ENCODE results near the gene ZNF483. TPM values are rescaled to one million over a fixed set of nuclear protein-coding genes. Genes with fewer than 3 reads are reported as not detected.
"Not testable (repeated sequence)": the region's sequence is repeated elsewhere in the genome, so short reads cannot be mapped to it uniquely, and the experiment has no call there.

ZNF483 gene
- total RNA-seq, 1 experiment from 2014 or later: 5.3 TPM

DNA sequence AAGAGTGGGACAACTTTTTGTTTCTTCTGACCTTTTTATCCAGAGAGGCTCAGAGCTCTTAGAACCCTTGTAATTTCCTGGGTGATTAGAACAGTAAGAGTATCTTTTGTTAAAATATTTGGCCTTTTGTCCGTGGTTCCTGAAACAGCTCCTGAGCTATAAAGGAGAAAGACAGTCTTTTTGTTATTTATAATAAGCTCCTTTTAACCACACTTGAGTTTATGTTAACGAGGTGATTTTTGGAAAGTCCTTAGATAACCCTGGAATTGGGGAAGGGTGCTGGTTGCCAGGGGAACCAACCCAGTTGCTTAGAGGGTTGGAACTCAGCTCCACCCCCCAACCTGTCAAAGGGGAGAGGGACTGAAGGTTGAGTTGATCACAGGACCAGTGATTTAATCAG, 4.8 kb downstream of the ZNF483 start:
- in situ Hi-C loops (cut with HindIII; ENCODE audit: low pct_unique_long_range_greater_than_20kb, low sequenced_read_pairs): no loop called here
- DNase-seq (ENCODE audit: low read depth, low spot score): no peak

GRCh38 chr9:111531716-111532115, 6.7 kb downstream of the ZNF483 start:
- DNase-seq (ENCODE audit: low read depth, low spot score): no peak
- in situ Hi-C loops (cut with HindIII; ENCODE audit: low pct_unique_long_range_greater_than_20kb, low sequenced_read_pairs): no loop called here

DNA sequence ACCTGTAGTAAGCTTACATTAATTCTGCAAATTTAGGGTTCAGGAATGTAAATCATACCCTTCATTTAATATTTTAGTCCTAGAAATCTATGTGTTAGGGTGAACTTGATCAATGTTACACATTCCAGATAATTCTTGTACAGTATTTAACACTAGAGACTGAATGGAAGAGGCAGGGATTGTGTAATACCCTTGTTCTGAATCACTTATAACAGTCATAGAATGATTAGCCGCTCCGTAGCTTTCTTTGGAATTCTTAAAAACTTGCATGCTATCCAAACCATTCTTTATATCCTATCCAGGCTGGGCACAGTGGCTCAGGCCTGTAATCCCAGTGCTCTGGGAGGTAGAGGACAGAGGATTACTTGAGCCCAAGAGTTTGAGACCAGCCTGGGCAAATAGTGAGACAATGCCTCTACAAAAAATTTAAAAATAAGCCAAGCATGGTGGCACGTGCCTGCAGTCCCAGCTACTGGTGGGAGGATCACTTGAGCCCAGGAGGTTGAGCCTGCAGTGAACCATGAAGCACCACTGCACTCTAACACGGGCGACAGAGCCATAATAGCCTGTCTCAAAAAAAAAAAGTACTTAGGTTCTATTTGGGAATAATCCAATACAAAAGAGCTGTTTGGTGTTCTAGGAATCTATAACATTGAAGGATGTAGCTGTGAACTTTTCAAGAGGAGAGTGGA, 8.3 kb downstream of the ZNF483 start:
- no peak for DNase-seq (ENCODE audit: low read depth, low spot score)
- in situ Hi-C loops (cut with HindIII; ENCODE audit: low pct_unique_long_range_greater_than_20kb, low sequenced_read_pairs): no loop called here

GRCh38 chr9:111542497-111543254, 17.7 kb downstream of the ZNF483 start:
- no peak for DNase-seq (ENCODE audit: low read depth, low spot score)
- in situ Hi-C loops (cut with HindIII; ENCODE audit: low pct_unique_long_range_greater_than_20kb, low sequenced_read_pairs): no loop called here

DNA sequence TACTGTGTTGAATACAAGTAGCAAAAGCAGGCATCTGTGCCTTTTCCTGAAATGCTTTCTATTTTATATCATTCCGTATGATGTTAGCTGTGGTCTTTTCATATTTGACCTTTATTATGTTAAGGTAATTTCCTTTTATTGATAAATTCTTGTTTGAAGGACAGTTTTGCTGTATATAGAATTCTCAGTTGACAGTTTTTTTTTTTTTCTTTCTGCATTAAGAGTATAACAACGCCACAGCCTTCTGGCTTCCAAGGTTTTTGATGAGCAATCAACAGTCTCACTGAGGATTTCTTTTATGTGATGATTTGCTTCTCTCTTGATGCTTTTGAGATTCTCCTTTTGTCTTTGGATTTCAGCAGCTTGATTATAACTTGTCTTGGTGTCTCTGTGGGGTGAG, 23.6 kb downstream of the ZNF483 start:
- in situ Hi-C loops (cut with HindIII; ENCODE audit: low pct_unique_long_range_greater_than_20kb, low sequenced_read_pairs): no loop called here
- no peak for DNase-seq (ENCODE audit: low read depth, low spot score)

GRCh38 chr9:111555425-111555824, 30.4 kb downstream of the ZNF483 start:
- in situ Hi-C loops (cut with HindIII; ENCODE audit: low pct_unique_long_range_greater_than_20kb, low sequenced_read_pairs); DNase-seq (ENCODE audit: low read depth, low spot score): not testable (repeated sequence)

- DNase-seq (ENCODE audit: low read depth, low spot score): no peak
- in situ Hi-C loops (cut with HindIII; ENCODE audit: low pct_unique_long_range_greater_than_20kb, low sequenced_read_pairs): no loop called here
Observed at GRCh38 chr9:111559000-111559610, 34.1 kb downstream of the ZNF483 start.

- in situ Hi-C loops (cut with HindIII; ENCODE audit: low pct_unique_long_range_greater_than_20kb, low sequenced_read_pairs): no loop called here
- no peak for DNase-seq (ENCODE audit: low read depth, low spot score)
Observed at GRCh38 chr9:111561165-111561719, 36.3 kb downstream of the ZNF483 start.

GRCh38 chr9:111566234-111566633, 41.3 kb downstream of the ZNF483 start:
- DNase-seq (ENCODE audit: low read depth, low spot score): no peak
- in situ Hi-C loops (cut with HindIII; ENCODE audit: low pct_unique_long_range_greater_than_20kb, low sequenced_read_pairs): no loop called here

DNA sequence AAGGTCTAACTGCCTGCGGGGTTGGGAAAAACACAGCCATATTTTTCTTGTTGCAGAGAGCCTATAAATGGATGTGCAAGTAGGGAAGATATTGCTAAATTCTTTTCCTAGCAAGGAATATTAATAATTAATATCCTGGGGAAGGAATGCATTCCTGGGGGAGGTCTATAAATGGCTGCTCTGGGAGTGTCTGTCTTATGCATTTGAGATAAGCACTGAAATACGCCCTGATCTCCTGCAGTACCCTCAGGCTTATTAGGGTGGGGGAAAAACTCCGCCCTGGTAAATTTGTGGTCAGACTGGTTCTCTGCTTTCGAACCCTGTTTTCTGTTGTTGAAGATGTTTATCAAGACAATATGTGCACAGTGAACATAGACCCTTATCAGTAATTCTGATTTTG, 43.1 kb downstream of the ZNF483 start:
- DNase-seq (ENCODE audit: low read depth, low spot score); in situ Hi-C loops (cut with HindIII; ENCODE audit: low pct_unique_long_range_greater_than_20kb, low sequenced_read_pairs): not testable (repeated sequence)

DNA sequence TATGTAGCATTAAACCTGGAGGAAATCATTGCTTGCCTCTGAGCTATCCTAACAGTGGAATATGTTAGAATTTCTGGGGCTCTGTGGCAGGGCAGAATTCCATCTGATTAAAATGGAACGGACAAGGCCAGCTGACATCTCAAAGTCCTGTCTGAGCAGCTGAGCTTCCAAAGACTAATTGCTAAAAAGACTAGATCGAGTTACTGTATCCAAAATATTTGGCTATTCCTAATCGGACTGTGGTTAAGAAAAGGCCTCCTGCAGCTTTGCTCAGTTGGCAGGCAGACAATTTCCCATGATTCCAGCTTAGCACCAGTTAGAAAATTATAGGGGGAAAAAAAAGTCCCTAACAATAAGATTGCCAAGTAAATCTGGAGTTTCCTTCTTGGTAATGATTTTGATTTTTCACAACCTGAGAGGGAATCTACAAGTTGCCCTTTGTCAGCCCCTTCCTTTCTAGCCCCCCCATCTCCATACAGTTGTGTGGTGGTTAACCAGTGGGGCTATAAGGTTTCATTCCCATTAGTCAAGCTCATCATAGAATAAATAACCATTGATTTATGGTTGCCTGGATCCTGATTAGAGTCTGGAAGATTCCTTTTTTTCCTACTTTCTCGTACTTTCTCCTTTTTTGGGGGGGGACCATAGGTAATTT, 48.1 kb downstream of the ZNF483 start:
- in situ Hi-C loops (cut with HindIII; ENCODE audit: low pct_unique_long_range_greater_than_20kb, low sequenced_read_pairs): no loop called here
- DNase-seq (ENCODE audit: low read depth, low spot score): no peak

DNA sequence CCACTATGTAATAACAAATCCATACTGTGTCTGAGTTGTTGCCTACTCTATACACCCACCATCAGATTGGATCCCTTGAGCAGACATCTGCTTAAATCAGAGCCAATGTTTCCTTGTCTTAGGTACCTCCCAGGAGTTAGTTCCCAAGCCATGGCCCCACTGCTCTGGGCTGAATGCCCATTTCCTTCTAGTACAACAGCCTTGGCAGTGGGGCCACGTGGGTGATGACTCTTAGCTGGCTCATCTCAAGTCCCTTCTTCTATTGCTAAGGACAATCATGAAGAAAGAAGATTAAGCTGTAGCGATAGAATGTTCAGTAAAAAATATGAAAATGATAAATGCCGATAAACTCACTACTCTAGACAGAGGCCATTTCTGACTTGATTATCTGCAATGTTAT, 57.9 kb downstream of the ZNF483 start:
- no peak for DNase-seq (ENCODE audit: low read depth, low spot score)

DNA sequence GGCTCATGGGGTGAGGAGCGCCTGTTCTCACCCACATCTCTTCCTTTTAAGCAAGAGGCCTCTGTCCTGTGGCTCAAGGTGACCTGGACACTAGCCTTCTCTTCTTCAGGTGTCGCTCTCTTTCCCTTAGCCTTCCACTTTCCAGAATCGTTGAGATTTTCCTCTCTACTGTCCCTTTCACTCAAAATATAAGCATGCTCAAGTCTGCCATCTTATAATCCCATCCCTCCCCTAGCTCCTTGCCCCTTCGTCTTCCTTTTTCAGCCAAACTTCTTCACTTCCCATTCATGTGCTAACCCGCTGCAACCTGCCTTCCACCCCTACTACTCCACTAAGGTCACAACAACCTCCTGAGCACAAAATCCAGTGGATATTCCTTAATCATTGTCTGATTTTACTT, 61.4 kb downstream of the ZNF483 start:
- DNase-seq (ENCODE audit: low read depth, low spot score): no peak
- in situ Hi-C loops (cut with HindIII; ENCODE audit: low pct_unique_long_range_greater_than_20kb, low sequenced_read_pairs): loop anchor here (25.0 kb wide), 1 partner anchor 101 kb away; no protein-coding TSS in a partner anchor

More for the DNA sequence above, 57.9 kb downstream of the ZNF483 start:
- in situ Hi-C loops (cut with HindIII; ENCODE audit: low pct_unique_long_range_greater_than_20kb, low sequenced_read_pairs): loop anchor here (25.0 kb wide), 1 partner anchor 104 kb away; no protein-coding TSS in a partner anchor

- in situ Hi-C loops (cut with HindIII; ENCODE audit: low pct_unique_long_range_greater_than_20kb, low sequenced_read_pairs): loop anchor here (25.0 kb wide), 1 partner anchor 98 kb away; no protein-coding TSS in a partner anchor
- DNase-seq (ENCODE audit: low read depth, low spot score): no peak
Observed at GRCh38 chr9:111588846-111589245, 63.9 kb downstream of the ZNF483 start.

- in situ Hi-C loops (cut with HindIII; ENCODE audit: low pct_unique_long_range_greater_than_20kb, low sequenced_read_pairs): loop anchor here (25.0 kb wide), 1 partner anchor 89 kb away; no protein-coding TSS in a partner anchor
- peak; percentile 76 for DNase-seq (ENCODE audit: low read depth, low spot score)
Observed at GRCh38 chr9:111597852-111598732, 73.1 kb downstream of the ZNF483 start.

- in situ Hi-C loops (cut with HindIII; ENCODE audit: low pct_unique_long_range_greater_than_20kb, low sequenced_read_pairs): loop anchor here (25.0 kb wide), 1 partner anchor 89 kb away; no protein-coding TSS in a partner anchor
- DNase-seq (ENCODE audit: low read depth, low spot score): peak; percentile 5
Observed at GRCh38 chr9:111598733-111599091, 73.7 kb downstream of the ZNF483 start.
